Adrenal gland (tissue), 5 donors: ENCODE results near the gene BOD1L1.

Experiments
- POLR2A ChIP-seq, 2 donors: fragments of 450-650 bp; IDR thresholded peaks; one replicate each; pipeline ENCODE4 v1.6.1; 2017; ENCODE audit warnings: antibody characterized with exemption in 2 of 2, mild to moderate bottlenecking in 2 of 2, moderate library complexity in 1 of 2
- TF ChIP-seq, protein P1 (sequence below), 6 experiments: fragments of 450-650 bp in 4 of 6; fragments of 200-600 bp in 2 of 6; sonication (generic) in 1 of 6; IDR thresholded peaks; 1 replicate in 5 of 6; 2 replicates in 1 of 6; pipeline versions ENCODE4 v1.5.1 to v1.8.0; 2016 to 2021; ENCODE audit warnings: antibody characterized with exemption in 6 of 6, mild to moderate bottlenecking in 2 of 6, moderate library complexity in 1 of 6
- donor health status: DM: no; HTN: no; CAD: no.

DNA sequence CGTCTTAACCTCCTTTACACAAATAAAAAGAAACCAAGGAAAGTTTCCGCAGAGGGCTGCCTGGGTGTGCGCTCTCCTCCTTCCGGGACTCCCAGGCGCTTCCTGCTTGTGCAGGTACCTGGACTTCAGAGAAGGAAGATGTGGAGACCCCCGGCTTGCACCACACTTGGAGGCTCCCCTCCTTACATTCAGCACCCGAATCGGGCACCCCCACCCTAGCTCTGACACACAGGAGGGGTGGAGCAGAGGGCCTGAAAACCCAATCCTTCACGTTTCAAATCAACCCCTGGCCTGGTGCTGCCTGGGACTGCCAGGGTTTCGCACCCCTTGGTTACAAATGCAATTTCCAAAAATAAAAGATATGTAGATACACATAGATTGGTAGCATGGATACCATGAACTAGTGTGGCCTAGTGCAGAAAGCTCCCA, 86.3 kb downstream of the BOD1L1 start:
- TF ChIP-seq, protein P1, sequence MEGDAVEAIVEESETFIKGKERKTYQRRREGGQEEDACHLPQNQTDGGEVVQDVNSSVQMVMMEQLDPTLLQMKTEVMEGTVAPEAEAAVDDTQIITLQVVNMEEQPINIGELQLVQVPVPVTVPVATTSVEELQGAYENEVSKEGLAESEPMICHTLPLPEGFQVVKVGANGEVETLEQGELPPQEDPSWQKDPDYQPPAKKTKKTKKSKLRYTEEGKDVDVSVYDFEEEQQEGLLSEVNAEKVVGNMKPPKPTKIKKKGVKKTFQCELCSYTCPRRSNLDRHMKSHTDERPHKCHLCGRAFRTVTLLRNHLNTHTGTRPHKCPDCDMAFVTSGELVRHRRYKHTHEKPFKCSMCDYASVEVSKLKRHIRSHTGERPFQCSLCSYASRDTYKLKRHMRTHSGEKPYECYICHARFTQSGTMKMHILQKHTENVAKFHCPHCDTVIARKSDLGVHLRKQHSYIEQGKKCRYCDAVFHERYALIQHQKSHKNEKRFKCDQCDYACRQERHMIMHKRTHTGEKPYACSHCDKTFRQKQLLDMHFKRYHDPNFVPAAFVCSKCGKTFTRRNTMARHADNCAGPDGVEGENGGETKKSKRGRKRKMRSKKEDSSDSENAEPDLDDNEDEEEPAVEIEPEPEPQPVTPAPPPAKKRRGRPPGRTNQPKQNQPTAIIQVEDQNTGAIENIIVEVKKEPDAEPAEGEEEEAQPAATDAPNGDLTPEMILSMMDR (IDR thresholded peaks at IDR 0.05) = no peak
- TF ChIP-seq POLR2A (IDR thresholded peaks at IDR 0.05) = no peak
